Hematopoietic multipotent progenitor cell treated with erythropoietin and hydrocortisone succinate and interleukin-3 and kit ligand, for 15 days (in vitro differentiated cells): ENCODE results near the gene OXCT1.

Experiments used
- DNase-seq: peaks from one replicate; pipeline ENCODE4 v3.0.0-alpha.2; 2015; ENCODE audit warnings: low spot score

Gene OXCT1

DNA sequence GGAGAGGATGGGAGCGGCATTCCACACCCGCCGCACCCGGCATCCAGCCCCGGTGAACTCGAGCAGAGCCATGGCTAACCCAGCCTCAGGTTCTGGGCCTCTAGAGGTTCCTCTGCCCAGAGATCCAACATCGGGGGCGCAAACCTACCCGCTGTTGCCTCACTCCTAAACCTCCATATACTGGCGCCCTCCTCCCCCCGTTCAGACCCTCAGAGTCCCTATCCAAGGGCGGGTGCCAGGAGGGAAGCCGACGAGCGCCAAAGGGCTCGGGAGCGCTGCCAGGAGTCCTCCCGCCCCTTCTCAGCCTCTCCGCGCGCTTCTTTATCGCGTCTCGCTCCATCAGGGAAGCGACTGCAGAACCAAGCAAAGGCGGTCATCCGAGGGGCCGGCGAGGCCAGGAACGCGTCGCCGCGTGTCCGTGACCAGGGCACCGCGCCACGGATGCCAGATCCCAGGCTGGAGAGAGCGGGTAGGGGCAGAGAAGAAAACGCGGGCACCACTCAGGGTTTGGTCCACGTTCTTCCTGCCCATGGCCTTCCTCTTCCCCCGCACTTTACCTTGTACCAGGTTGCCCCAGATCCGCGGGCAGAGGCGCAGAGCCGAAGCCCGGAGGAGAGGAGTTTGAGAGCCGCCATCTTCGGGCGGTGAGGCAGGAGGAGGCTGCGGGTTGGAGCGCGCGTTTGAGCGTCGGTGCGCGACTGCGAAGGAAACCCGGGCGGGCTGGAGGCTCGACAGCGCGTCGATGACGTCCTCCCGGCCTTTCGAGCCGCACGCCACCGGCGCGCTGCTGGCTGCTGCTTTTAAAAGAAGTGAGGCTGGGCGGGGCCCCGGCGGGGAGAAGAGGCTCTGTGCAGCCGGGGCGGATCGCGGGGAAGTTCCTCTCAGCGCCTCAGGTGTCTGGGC is at the start of gene OXCT1:
OXCT1 (minus strand) TSS at position 702 of the 903 bp plus-strand sequence; CDS start at position 635, 67 bp downstream.
- peak; percentile 82 for DNase-seq

DNA sequence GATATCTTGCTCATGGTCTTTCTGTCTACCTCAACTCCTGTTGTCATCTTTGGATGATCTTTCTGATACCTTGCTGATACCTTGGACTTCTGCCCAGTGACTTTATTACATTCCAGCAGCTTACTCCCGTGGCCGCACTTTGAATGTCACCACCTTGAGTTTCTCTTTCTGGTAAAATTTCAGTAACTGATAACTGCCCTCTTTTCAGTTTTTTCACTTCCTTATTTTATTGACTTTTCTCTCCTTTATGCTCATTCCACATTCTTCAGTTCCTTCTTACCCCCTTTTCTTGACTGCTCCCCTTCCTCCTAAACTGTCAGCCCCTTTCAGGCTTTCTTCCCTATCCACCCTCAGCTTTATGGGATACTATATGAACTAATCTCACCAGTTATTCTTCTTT is 47.9 kb upstream of the OXCT1 start:
- no peak for DNase-seq

DNA sequence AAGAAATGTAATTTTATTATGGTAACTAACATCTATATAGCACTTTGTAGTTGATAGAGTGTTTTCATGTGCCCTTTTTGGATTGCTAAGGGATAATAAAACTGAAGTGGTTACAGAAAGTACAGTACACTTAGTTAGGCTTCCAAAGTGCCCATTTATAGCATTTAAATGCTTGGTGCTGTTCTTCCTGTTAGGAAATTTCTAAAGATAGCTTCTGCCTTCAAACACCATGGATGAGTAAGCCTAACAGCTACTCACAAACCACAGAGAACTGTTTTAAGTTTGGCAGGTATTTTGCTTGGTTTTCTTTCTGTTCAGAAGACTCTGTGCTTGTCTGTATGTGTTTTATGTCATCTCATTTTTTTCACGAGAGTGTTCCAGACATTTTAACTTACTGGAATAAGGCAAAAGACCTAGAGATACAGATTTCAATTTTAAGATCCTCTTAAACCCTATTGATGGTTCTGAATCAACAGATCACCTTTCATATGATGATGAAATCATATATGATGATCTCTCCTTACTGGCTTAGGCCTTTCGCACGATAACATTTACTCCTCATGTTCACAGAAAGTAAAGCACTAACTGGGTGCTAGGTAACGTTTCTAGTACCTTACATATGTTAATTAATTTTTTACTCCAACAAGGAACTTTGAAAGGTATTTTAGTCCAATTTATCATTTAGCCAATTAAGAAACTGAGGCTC is 38.3 kb upstream of the OXCT1 start:
- no peak for DNase-seq

DNA sequence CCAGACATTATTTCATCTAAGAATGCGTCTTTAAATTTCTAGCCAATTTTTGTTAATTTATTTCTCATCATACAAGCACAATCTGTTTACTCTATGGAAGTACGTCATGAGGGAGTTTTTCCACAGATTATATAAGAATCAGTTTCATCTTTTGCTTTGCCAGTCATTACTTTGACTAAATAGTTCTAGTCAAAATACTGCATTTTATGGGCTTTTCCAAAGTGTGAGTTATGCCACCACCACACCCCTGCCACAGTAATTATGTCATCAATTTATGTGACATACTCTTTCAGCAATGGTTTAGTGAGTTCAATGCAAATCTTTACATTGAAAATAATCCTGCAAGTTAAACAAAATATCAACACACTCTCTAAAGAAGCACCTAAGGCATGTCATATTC is 35.9 kb upstream of the OXCT1 start:
- no peak for DNase-seq

- DNase-seq = peak; percentile 97
These were observed 33.9 kb upstream of the OXCT1 start, which contains the start of gene RIMOC1 for GRCh38 chr5:41903892-41904799. RIMOC1 (plus strand) TSS chr5:41904344; CDS start chr5:41904368, 24 bp downstream.

GRCh38 chr5:41903382-41903891 is 33.2 kb upstream of the OXCT1 start:
- no peak for DNase-seq

- DNase-seq = no peak
These were observed 26.0 kb upstream of the OXCT1 start for GRCh38 chr5:41896230-41896629.

DNA sequence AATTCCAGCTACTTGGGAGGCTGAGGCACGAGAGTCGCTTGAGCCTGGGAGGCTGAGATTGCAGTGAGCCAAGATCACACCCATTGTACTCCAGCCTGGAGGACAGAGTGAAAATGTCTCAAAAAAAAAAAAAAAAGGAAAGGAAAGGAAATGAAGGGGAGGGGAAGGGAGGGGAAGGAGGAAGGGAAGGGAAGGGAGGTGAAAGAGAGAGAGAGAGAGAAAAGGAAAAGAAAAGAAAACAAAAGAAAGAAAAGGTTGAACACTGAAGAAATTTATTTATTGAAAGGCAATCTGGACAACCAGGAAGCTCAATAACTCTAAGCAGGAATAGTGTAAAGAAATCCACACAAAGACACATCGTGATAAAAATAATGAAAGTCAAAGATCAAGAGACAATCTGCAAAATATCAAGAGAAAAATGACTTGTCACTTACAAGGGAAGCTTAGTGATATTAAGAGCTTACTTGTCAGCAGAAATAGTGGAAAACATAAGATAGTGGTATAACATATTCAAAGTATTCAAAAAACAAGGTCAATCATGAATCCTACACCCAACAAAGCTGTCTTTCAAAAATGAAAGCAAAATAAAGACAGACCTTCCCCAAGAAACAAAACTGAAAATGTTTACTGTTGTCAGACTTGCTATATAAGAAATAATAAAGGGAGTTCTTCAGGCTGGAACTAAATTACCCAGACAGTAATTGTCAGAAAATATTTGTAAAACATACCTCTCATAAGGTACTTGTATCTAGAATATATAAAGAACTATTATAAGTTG is 23.0 kb upstream of the OXCT1 start:
- no peak for DNase-seq

- no peak for DNase-seq
These were observed 21.8 kb upstream of the OXCT1 start for GRCh38 chr5:41892031-41892430.

- no peak for DNase-seq
These were observed 21.0 kb upstream of the OXCT1 start for GRCh38 chr5:41891066-41891707.

- no peak for DNase-seq
These were observed 15.1 kb upstream of the OXCT1 start for GRCh38 chr5:41885286-41885685.

DNA sequence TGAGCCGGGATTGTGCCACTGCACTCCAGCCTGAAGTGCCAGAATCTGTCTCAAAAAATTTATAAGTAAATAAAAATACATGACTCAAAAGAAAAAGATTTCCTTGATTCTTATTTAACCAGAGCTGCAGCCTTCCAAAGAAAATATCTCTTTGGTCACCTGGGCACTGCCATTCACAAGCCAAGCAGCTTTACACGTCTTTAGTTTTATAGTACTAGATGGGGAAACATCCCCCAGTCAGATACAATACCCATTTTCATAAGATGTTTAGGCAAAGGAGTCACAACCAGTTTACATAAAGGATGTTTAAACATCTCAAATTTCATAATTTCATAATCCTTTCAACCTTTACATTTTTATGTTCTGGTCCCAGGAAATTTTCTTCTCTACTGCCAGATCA is 13.7 kb upstream of the OXCT1 start:
- DNase-seq = no peak

DNA sequence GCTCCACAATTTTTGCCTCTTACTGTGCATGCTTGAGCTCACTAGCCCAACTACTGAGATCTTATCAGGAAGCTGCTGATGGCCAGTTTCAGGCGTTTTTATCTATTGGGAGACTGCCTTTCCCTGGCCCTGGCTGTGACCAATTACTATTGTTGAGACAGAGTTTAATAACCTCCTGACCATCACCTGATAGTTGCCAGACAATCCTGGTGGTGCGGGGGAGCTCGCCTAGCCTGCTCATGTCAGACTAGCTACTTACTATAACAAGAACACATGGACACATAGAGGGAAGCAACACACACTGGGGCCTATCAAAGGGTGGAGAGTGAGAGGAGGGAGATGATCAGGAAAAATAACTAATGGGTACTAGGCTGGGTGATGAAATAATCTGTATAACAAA is 13.0 kb upstream of the OXCT1 start:
- DNase-seq = no peak

DNA sequence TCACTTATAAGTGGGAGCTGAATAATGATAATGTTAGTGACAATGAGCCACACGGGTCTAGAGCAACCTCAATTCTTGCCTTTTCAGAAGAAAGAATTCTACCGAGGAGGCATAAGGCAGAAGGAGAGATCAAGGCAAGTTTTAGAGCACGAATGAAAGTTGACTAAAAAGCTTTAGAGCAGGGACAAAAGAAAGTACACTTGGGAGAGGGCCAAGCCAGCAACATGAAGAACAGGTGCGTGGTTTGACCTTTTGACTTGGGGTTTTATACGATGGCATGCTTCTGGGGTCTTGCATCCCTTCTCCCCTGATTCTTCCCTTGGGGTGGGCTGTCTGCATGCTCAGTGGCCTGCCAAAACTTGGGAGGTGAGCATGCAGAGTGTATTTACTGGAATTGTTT is 12.5 kb upstream of the OXCT1 start:
- no peak for DNase-seq

GRCh38 chr5:41878643-41879478 is 8.6 kb upstream of the OXCT1 start:
- no peak for DNase-seq

- DNase-seq = no peak
These were observed 7.9 kb upstream of the OXCT1 start for GRCh38 chr5:41878173-41878572.

DNA sequence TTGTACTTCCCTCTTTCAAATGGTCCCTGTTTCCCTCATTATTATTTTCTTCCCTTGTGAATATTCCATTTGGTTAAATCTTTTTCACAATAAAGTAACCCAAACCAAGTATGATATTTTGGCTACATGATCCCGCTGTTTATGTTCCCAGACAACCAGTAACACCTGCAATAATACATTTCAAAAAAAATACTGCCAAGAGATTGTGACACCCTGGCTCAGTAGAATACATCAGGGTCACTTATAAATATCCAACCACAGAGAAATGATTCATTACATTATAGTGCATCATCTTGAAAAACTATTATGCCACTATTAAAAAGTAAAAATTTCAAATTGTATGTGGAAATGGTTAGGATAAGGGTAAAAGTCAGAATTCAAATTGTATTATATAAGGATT is 7.2 kb upstream of the OXCT1 start:
- no peak for DNase-seq

DNA sequence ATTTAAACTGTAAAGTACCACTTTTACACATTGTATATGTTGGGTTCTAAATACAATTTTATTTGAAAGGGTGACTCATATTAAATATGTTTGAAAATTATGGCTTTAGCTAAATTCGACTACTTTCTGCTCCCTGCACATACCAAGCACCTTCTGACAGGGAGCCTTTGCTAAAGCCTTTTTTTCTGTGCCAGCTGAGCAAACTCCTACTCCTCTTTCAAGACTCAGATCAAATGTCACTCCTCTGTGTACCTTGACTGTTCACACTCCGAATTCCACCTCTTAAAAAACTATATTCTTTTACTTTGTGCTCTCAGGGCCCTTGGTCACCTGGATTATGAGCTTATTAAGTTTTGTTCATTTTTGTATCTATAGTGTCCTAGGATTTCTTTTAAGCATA is 6.5 kb upstream of the OXCT1 start:
- no peak for DNase-seq

GRCh38 chr5:41875121-41875520 is 4.9 kb upstream of the OXCT1 start:
- no peak for DNase-seq
